GM21786 (cell line): Measurements from ENCODE around the gene RGL1.
"Not testable (repeated sequence)": the region's sequence is repeated elsewhere in the genome, so short reads cannot be mapped to it uniquely, and the experiment has no call there.

Experiments
- ATAC-seq: cut with Tn5 transposase; IDR thresholded peaks from one replicate; pipeline ENCODE4 v1.9.1; 2021; ENCODE audit not compliant: unreplicated experiment

RGL1 gene

GRCh38 chr1:183804916-183805841, at the start of gene RGL1:
TSS of gene RGL1 (plus strand) at chr1:183805120. CDS start at chr1:183805298, 178 bp downstream.
- no peak for ATAC-seq

GRCh38 chr1:183756326-183756725, 48.6 kb upstream of the RGL1 start:
- no peak for ATAC-seq

DNA sequence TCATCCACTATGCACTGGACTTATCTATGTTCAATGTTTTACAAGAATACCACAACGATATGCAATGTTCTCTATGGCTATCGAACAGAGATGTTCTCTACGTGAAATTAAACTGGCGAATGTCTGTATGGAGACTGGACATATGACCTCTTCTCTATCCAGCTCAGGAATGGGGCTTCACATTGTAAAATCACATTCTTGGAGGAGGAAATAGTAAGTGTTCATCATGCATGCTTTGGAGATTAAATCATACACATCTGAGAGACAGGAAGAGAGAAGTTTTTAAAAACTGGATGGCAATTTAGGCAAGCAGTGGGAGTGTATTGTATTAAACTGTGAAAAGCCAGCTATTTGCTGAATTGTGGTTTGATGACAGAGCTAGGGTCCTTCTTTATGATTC, 47.9 kb upstream of the RGL1 start:
- no peak for ATAC-seq

DNA sequence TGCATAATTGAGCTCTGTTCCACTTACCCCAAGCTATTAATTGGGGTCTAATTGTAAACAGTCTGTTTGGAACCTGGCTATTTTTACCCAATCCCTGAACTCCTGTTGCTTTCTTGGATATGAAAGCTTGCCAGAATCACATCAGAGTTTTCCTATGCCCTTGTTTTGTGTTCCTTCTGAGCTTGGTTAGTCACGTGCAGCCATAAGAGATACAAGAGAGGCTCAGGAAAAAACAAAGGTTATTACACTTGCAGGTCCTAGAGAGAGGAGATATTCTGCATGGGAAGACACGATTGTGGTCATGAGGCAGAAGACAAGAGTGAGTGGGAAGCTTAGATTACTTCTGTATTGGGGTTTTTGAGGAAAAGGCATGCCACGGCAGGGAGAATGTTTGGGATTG, 46.0 kb upstream of the RGL1 start:
- ATAC-seq, result no peak

- no peak for ATAC-seq
These were observed 44.3 kb upstream of the RGL1 start for GRCh38 chr1:183760661-183761060.

DNA sequence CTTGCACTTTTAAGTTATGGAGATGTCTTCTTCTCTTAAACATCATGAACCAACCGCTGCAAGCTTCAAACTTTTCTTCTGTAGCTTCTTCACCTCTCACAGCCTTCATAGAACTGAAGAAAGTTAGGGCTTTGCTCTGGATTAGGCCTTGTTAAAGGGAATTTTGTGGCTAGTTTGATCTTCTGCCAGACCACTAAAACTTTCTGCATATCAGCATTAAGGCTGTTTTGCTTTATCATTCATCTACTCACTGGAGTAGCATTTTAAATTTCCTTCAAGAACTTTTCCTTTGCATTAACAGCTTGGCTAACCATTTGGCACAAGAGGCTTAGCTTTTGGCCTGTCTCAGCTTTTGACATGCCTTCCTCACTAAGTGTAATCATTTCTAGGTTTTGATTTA, 43.0 kb upstream of the RGL1 start:
- no peak for ATAC-seq

GRCh38 chr1:183762856-183763255, 42.1 kb upstream of the RGL1 start:
- not testable (repeated sequence) for ATAC-seq

DNA sequence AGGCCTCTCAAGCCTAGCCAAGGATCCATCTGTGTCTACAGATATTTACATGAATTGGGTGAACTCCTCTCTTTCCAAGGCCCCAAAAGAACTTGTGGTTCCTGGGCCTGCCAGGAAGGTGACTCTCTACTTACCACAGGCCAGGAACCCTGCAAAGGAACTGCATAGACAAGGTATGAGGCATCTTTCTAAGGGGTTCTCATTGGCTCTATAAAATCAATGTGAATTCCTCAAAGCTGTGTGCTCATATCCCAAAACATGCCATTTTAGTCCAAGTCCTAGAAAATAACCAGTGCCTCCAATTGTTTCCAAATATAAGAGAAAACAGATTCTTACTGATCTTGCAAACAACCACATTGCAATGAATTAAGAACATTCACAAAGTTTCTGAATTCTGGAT, 39.9 kb upstream of the RGL1 start:
- ATAC-seq, result no peak

DNA sequence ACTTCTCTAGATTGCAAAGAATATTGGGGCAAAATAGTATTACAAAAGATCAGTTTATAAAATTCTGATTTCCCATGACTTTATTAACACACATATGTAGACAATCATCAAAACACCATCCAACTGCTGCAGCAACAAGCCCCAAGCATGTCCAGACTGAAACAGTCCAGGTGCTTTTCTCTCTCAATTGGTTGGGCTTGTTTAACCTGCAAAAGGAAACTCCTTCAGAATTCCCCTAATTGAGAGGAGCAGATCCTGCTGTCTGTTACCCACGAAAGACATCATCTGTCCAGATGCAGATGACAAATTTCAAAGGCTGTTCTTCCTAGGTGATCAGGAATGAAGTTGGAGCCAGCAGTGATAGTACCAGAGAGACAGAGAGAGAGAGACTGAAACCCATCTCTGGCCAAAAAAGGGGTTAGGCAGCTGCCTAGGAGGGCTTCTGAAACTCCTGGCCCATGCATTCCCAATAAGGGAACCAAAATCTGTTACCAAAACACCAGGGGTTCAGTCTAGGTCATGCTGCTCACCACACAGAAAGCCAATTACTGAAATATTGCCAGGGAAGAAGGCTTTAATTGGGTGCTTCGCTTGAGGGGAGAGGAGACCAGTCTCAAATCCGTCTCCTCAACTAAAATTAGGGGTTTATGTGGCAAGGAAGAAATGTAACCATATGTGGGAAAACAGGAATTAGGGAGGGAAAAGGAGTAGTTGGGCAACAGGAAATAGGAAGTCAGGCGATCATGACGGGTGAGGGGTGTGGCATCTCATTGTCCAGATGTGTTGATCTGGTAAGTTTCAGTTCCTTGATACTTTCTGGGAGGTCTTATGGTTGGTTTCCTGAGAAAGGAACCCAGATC, 34.7 kb upstream of the RGL1 start:
- no peak for ATAC-seq

GRCh38 chr1:183770816-183771128, 34.1 kb upstream of the RGL1 start:
- ATAC-seq, result no peak

DNA sequence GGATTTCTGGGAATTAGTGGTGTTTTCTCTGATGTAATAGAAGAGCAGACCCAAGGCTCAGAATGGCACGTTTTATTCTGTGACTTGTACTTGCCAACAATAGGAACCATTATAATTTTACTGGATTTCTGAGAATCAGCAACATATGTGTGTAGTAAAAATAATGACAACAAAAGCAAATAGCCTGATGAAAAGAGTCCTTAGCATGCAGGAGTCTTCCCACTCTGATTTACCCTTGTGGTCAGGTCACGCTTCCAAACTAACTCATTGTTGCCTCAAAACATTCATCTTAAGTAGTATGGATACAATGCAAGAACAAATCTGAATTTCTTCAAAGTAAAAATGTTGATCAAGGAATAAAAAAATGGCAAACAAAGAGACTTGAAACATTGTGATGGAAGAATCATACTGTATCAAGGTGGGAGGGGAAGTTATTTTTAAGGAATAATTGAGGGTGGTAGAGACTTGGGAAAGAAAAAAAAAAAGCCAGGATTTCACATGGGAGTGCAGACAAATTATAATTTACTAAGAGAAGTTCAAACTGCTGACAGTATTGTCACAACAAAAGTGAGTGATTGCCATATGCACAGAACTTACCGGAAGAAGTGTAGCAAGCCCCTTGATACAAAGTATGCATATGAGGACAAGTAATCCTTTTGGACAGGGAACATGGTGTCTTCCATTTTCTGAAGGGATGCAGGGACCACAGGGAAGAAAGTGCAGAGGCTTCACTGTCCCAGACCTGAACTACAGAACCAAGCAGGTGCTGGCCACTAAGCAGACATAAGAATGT, 31.2 kb upstream of the RGL1 start:
- no peak for ATAC-seq

GRCh38 chr1:183774938-183775337, 30.0 kb upstream of the RGL1 start:
- no peak for ATAC-seq

DNA sequence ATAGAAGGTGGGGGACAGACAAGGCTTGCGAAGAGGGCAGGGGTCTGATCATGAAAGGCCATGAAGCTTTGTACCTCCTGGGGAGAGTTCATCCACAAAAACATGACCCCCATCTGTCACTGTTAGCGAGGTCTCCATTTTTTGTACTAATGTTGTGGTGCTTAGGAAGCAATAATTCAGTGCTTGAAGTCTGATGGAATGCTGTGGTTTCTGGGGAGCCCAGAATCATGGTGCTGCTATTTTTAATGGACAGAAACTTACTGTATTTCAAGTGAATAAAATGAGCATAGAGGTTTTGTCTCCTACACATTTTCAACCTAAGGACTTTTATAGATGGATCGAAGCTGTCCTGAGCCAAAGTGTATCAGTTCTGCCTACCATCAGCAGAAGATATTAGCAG, 28.2 kb upstream of the RGL1 start:
- ATAC-seq, result no peak

DNA sequence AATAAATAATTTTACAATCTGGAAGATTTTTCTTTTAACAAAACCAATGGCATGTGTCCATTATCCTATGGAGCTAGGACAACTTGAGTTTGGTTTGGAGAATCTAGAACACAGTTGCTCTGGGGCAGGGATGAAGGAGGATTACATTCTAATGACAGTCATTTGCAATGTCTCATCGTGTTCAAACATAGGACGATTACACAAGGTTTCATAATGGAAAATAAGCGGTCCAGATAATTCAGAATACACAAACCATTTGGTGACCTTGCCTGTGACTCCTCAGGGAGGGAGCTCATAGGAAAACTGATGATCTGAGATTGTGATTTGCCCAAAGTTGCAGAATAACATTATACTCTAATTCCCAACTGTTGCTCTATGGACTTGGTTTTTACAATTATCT, 27.6 kb upstream of the RGL1 start:
- ATAC-seq, result no peak

DNA sequence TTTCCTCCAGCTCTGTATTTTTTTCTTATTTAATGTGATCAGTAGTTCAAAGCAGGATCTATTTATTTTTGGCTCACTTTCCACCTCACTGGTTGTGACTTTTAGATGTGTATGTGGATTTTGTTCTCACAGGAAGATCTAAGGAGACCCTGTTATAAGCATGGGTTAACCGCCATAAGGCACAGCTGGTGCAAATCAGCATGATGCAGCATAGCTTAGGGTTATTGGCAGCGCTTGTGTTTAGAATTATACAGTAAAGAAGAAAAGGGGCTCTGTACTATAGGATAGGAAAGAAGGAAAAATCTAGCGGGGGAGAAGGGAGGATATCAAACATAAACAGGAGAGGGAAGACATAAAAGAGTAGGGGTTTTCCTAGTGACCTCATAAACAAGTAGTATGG, 26.9 kb upstream of the RGL1 start:
- ATAC-seq, result no peak

GRCh38 chr1:183778568-183779433, 26.1 kb upstream of the RGL1 start:
- ATAC-seq, result no peak

GRCh38 chr1:183780159-183780558, 24.8 kb upstream of the RGL1 start:
- ATAC-seq, result no peak

DNA sequence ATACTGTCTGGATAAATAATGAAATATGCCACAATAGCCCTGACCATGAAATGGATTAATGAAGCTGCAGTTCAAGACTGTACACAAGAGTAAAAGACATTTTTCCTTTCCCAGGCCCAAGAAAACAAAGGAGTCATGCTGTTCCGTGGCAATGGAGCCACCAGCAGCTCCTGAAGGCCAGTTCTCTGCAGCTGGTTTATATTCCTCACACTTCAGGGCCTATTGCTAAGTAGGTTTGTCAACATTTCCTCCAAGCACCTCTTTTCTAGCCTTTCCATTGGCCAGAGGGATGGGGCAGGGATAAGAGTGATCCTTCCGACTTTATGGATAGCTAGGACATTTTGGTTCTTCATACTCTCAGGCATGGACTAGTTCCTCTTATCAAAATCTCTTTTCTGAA, 24.2 kb upstream of the RGL1 start:
- no peak for ATAC-seq

DNA sequence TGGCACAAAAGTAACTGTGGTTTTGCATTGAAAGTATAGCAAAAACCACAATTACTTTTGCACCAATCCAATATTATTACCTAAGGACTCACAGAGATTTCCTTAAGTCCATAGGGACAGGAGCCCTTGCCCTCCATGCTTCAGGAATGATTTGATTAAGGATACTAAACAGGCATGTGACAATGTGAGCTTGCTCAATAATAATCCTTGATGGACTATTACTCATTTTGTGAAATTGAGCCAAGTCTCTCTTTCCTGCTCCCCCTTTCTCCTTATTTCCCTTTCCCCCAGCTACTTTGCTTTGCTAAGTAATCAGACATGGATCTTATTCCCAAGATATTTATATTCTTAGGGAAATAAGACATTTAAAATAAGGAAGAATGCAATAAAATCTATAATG, 21.6 kb upstream of the RGL1 start:
- ATAC-seq, result no peak
